HepG2 (cell line): Measurements from ENCODE around the gene TMEM95. TPM values are rescaled to one million over a fixed set of nuclear protein-coding genes. Genes with fewer than 3 reads are reported as not detected.

Source experiments
- ATM ChIP-seq: fragments of 450-650 bp; IDR thresholded peaks from 2 replicates; pipeline ENCODE4 v1.7.1; 2017; ENCODE audit warnings: mild to moderate bottlenecking, borderline replicate concordance
- GLI4 ChIP-seq: sonication (generic); formaldehyde crosslinking; IDR thresholded peaks from 2 replicates; pipeline ENCODE4 v1.5.1; 2020; ENCODE audit warnings: missing genetic modification reagents, mild to moderate bottlenecking, moderate library complexity, borderline replicate concordance
- KDM6A ChIP-seq: IDR thresholded peaks from 2 replicates; pipeline ENCODE4 v1.6.1; 2016; ENCODE audit warnings: low read depth
- KMT2A ChIP-seq: sonication (generic); formaldehyde crosslinking; IDR thresholded peaks from 2 replicates; pipeline ENCODE4 v1.4.0; 2020; ENCODE audit warnings: missing genetic modification reagents
- MBD4 ChIP-seq: IDR thresholded peaks from 2 replicates; pipeline ENCODE4 v1.6.1; 2012; ENCODE audit warnings: low read length, inconsistent platforms, borderline replicate concordance
- POLR2A ChIP-seq, 2 experiments: IDR thresholded peaks; 2 replicates each; pipeline ENCODE4 v1.6.1; 2011; ENCODE audit warnings: low read depth in 2 of 2, low read length in 2 of 2, mild to moderate bottlenecking in 1 of 2, moderate library complexity in 1 of 2; ENCODE audit not compliant: insufficient read depth in 1 of 2
- SETDB1 ChIP-seq: sonication (generic); formaldehyde crosslinking; IDR thresholded peaks from 2 replicates; pipeline ENCODE4 v1.5.1; 2020; ENCODE audit warnings: missing genetic modification reagents, mild to moderate bottlenecking, borderline replicate concordance
- ZNF256 ChIP-seq: sonication (generic); formaldehyde crosslinking; conservative IDR thresholded peaks from 2 replicates; pipeline ENCODE4 v1.4.0; 2020; ENCODE audit warnings: missing genetic modification reagents
- ZNF556 ChIP-seq: sonication (generic); formaldehyde crosslinking; IDR thresholded peaks from 2 replicates; pipeline ENCODE4 v1.4.0; 2020; ENCODE audit warnings: mild to moderate bottlenecking, missing genetic modification reagents, borderline replicate concordance
- ZNF878 ChIP-seq: sonication (generic); formaldehyde crosslinking; IDR thresholded peaks from 2 replicates; pipeline ENCODE4 v1.8.1; 2023; ENCODE audit warnings: mild to moderate bottlenecking, missing genetic modification reagents, moderate library complexity
- polyA plus RNA-seq, 8 experiments: library from polyadenylated mRNA; depleted of rRNA in 3 of 8; stranded (reverse) in 7 of 8; unstranded in 1 of 8; fragments of >200 nt; fragmentation: Illumina TruSeq in 4 of 8; extraction: Trizol in 4 of 8; gene quantifications; 2 replicates each; pipeline versions ENCODE4 v1.2.1 to v1.2.3, GENCODE V29; 2011 to 2016; ENCODE audit warnings: low read depth in 4 of 8, missing spikeins in 1 of 8, mixed read lengths in 1 of 8; ENCODE audit not compliant: insufficient read depth in 1 of 8
- total RNA-seq, 5 experiments: library from RNA; depleted of rRNA; stranded (reverse); fragments of >200 nt; fragmentation: Illumina TruSeq; extraction: Trizol; gene quantifications; 2 replicates each; pipeline ENCODE4 v1.2.3, GENCODE V29; 2016; ENCODE audit warnings: low read depth in 1 of 5
- TF ChIP-seq, protein P1 (sequence below): sonication (generic); formaldehyde crosslinking; IDR thresholded peaks from 2 replicates; pipeline ENCODE4 v1.4.0; 2020; ENCODE audit warnings: missing genetic modification reagents, borderline replicate concordance
- TF ChIP-seq, protein P2 (sequence below): sonication (generic); formaldehyde crosslinking; IDR thresholded peaks from 2 replicates; pipeline ENCODE4 v1.8.1; 2023; ENCODE audit warnings: missing genetic modification reagents, inconsistent platforms, borderline replicate concordance
- TF ChIP-seq, protein P3 (sequence below): sonication (generic); formaldehyde crosslinking; IDR thresholded peaks from 2 replicates; pipeline ENCODE4 v1.8.0; 2022; ENCODE audit warnings: mild to moderate bottlenecking, missing genetic modification reagents, moderate library complexity
- TF ChIP-seq, protein P4 (sequence below): IDR thresholded peaks from 2 replicates; pipeline ENCODE4 v1.6.1; 2018; ENCODE audit warnings: missing genetic modification reagents, mild to moderate bottlenecking, missing compliant biosample characterization
- TF ChIP-seq, protein P5 (sequence below): sonication (generic); formaldehyde crosslinking; IDR thresholded peaks from 2 replicates; pipeline ENCODE4 v1.5.0; 2020; ENCODE audit warnings: mild to moderate bottlenecking, missing genetic modification reagents
- TF ChIP-seq, protein P6 (sequence below): sonication (generic); formaldehyde crosslinking; conservative IDR thresholded peaks from 2 replicates; pipeline ENCODE4 v1.4.0; 2020; ENCODE audit warnings: missing genetic modification reagents
- TF ChIP-seq, protein P7 (sequence below): sonication (generic); formaldehyde crosslinking; IDR thresholded peaks from 2 replicates; pipeline ENCODE4; 2020; ENCODE audit warnings: missing genetic modification reagents, mild to moderate bottlenecking, borderline replicate concordance

TMEM95 gene
- total and polyA plus RNA-seq, 2 of the 13 experiments (the other 11 are each of a cell fraction or from before 2014, with no cell fraction given) = not detected

DNA sequence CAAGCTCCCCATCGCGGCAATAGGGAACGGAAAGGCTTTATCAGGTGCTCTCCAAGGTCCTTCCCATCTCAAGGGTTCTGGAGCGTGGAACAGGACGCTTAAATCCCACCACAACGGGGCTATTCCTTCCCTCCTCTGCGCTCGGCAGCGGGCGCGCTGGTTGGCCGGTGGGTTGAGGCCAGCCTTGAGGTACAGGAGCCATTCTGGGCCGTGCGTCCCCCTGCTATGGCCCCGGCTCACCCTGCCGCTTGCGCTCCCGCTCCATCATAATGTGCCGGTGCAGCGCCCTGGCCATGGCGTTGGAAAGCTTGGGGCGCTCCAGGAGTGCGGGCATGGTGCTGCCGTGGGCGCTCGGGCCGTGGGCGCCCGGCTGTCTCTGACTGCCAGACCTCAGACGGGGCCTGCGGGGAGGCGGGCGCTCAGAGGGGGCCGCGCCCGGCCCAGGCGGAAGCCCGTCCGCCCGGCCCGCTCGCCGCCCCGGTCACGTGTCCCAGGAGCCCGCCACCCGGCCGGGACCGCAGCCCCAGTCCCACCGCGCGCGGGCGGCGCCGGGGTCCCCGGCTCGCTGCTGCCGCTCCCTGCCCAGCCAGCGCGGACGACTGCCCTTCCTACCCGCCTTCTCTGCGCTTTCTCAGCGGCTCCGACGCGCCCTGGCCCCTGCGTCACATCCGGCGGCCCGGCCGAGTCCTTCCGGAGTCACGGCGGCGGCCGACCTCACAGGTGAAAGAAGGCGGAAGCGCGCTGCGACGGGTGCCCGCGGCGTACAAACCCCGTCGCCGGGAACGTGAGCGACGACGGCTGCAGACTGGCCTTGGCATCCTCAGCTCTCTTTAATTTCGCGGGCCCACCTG, 40.0 kb upstream of the TMEM95 start, which contains the start of gene GPS2 (continued):
- TF ChIP-seq, protein P1, sequence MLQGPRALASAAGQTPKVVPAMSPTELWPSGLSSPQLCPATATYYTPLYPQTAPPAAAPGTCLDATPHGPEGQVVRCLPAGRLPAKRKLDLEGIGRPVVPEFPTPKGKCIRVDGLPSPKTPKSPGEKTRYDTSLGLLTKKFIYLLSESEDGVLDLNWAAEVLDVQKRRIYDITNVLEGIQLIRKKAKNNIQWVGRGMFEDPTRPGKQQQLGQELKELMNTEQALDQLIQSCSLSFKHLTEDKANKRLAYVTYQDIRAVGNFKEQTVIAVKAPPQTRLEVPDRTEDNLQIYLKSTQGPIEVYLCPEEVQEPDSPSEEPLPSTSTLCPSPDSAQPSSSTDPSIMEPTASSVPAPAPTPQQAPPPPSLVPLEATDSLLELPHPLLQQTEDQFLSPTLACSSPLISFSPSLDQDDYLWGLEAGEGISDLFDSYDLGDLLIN (CRISPR knock-in tag) = peak; percentile 85
- TF ChIP-seq ATM (no peak), ZNF878 (no peak), SETDB1 (no peak), MBD4 (no peak), GLI4 (CRISPR knock-in tag) (0 out of 2 replicates have a peak, but pooled peaks have one; percentile 23), ZNF556 (CRISPR knock-in tag) (0 out of 2 replicates have a peak, but pooled peaks have one; percentile 73), POLR2A (IDR thresholded peaks at IDR 0.05; ENCODE audit: insufficient read depth in 1 of 2, low read depth in 2 of 2, low read length in 2 of 2) (peak; percentile 69 to 93), KMT2A (peak; percentile 96), ZNF256 (CRISPR knock-in tag) (0 out of 2 replicates have a peak, but pooled peaks have one; percentile 28), KDM6A (no peak)
- TF ChIP-seq, protein P2, sequence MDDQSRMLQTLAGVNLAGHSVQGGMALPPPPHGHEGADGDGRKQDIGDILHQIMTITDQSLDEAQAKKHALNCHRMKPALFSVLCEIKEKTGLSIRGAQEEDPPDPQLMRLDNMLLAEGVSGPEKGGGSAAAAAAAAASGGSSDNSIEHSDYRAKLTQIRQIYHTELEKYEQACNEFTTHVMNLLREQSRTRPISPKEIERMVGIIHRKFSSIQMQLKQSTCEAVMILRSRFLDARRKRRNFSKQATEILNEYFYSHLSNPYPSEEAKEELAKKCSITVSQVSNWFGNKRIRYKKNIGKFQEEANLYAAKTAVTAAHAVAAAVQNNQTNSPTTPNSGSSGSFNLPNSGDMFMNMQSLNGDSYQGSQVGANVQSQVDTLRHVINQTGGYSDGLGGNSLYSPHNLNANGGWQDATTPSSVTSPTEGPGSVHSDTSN = peak; percentile 61; the same call in 1 of the 2 replicates
- TF ChIP-seq, protein P3, sequence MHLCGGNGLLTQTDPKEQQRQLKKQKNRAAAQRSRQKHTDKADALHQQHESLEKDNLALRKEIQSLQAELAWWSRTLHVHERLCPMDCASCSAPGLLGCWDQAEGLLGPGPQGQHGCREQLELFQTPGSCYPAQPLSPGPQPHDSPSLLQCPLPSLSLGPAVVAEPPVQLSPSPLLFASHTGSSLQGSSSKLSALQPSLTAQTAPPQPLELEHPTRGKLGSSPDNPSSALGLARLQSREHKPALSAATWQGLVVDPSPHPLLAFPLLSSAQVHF (CRISPR knock-in tag) = 0 out of 2 replicates have a peak, but pooled peaks have one; percentile 41
- TF ChIP-seq, protein P4, sequence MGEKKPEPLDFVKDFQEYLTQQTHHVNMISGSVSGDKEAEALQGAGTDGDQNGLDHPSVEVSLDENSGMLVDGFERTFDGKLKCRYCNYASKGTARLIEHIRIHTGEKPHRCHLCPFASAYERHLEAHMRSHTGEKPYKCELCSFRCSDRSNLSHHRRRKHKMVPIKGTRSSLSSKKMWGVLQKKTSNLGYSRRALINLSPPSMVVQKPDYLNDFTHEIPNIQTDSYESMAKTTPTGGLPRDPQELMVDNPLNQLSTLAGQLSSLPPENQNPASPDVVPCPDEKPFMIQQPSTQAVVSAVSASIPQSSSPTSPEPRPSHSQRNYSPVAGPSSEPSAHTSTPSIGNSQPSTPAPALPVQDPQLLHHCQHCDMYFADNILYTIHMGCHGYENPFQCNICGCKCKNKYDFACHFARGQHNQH (CRISPR knock-in tag) = peak; percentile 81
- TF ChIP-seq, protein P5, sequence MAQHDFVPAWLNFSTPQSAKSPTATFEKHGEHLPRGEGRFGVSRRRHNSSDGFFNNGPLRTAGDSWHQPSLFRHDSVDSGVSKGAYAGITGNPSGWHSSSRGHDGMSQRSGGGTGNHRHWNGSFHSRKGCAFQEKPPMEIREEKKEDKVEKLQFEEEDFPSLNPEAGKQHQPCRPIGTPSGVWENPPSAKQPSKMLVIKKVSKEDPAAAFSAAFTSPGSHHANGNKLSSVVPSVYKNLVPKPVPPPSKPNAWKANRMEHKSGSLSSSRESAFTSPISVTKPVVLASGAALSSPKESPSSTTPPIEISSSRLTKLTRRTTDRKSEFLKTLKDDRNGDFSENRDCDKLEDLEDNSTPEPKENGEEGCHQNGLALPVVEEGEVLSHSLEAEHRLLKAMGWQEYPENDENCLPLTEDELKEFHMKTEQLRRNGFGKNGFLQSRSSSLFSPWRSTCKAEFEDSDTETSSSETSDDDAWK = no peak
- TF ChIP-seq, protein P6, sequence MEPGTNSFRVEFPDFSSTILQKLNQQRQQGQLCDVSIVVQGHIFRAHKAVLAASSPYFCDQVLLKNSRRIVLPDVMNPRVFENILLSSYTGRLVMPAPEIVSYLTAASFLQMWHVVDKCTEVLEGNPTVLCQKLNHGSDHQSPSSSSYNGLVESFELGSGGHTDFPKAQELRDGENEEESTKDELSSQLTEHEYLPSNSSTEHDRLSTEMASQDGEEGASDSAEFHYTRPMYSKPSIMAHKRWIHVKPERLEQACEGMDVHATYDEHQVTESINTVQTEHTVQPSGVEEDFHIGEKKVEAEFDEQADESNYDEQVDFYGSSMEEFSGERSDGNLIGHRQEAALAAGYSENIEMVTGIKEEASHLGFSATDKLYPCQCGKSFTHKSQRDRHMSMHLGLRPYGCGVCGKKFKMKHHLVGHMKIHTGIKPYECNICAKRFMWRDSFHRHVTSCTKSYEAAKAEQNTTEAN (CRISPR knock-in tag) = 0 out of 2 replicates have a peak, but pooled peaks have one; percentile 42
- TF ChIP-seq, protein P7, sequence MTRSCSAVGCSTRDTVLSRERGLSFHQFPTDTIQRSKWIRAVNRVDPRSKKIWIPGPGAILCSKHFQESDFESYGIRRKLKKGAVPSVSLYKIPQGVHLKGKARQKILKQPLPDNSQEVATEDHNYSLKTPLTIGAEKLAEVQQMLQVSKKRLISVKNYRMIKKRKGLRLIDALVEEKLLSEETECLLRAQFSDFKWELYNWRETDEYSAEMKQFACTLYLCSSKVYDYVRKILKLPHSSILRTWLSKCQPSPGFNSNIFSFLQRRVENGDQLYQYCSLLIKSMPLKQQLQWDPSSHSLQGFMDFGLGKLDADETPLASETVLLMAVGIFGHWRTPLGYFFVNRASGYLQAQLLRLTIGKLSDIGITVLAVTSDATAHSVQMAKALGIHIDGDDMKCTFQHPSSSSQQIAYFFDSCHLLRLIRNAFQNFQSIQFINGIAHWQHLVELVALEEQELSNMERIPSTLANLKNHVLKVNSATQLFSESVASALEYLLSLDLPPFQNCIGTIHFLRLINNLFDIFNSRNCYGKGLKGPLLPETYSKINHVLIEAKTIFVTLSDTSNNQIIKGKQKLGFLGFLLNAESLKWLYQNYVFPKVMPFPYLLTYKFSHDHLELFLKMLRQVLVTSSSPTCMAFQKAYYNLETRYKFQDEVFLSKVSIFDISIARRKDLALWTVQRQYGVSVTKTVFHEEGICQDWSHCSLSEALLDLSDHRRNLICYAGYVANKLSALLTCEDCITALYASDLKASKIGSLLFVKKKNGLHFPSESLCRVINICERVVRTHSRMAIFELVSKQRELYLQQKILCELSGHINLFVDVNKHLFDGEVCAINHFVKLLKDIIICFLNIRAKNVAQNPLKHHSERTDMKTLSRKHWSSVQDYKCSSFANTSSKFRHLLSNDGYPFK (CRISPR knock-in tag) = peak; percentile 95
